WTC11 (cell line): ENCODE measurements around the gene CLEC7A. TPM values are rescaled to one million over a fixed set of nuclear protein-coding genes. Genes with fewer than 3 reads are reported as not detected.

Source experiments
- ATAC-seq: fragments of 200-7000 bp; cut with Tn5 transposase; 2 replicates; pipeline ENCODE4 v1.10.0; 2021; ENCODE audit warnings: mild to moderate bottlenecking, moderate library complexity
- CTCF ChIA-PET: fragments of 300-600 bp; sonication (Branson Sonifier 250); formaldehyde crosslinking; loops from one replicate; lab custom pipeline; 2021; ENCODE audit warnings: antibody characterized with exemption; lab: Charles Lee
- POLR2A ChIA-PET: fragments of 350-600 bp; sonication (Branson Sonifier 250); formaldehyde crosslinking; loops from one replicate; lab custom pipeline; 2021; ENCODE audit warnings: antibody characterized with exemption; lab: Charles Lee
- DNase-seq: peaks from one replicate; pipeline ENCODE4 v3.0.0; 2021; ENCODE audit warnings: low spot score
- H3K27ac Mint-ChIP-seq: 2 replicates; pipeline ENCODE4 v1.8.0; 2021; ENCODE audit warnings: mixed read lengths
- H3K27me3 Mint-ChIP-seq: 2 replicates; pipeline ENCODE4 v1.8.0; 2021; ENCODE audit warnings: low read depth, mild to moderate bottlenecking, moderate library complexity, mixed read lengths
- H3K36me3 Mint-ChIP-seq: 2 replicates; pipeline ENCODE4 v1.8.0; 2021; ENCODE audit warnings: mixed read lengths
- H3K4me1 Mint-ChIP-seq: 2 replicates; pipeline ENCODE4 v1.8.0; 2022; ENCODE audit warnings: mixed read lengths
- H3K4me3 Mint-ChIP-seq: 2 replicates; pipeline ENCODE4 v1.8.0; 2021; ENCODE audit warnings: mild to moderate bottlenecking, moderate library complexity, mixed read lengths
- H3K9me3 Mint-ChIP-seq: 2 replicates; pipeline ENCODE4 v1.8.0; 2021; ENCODE audit warnings: mixed read lengths
- CBFB ChIP-seq: sonication (generic); formaldehyde crosslinking; IDR thresholded peaks from 2 replicates; pipeline ENCODE4 v1.8.1; 2022; ENCODE audit warnings: mild to moderate bottlenecking, low read depth, missing genetic modification reagents
- CDX4 ChIP-seq: fragments of 250-450 bp; sonication (Bioruptor Pico); IDR thresholded peaks from 2 replicates; pipeline ENCODE4 v1.9.0; 2021; ENCODE audit warnings: moderate library complexity, mild to moderate bottlenecking, inconsistent platforms, borderline replicate concordance
- E2F1 ChIP-seq: sonication (generic); formaldehyde crosslinking; IDR thresholded peaks from 2 replicates; pipeline ENCODE4 v1.8.0; 2022; ENCODE audit warnings: mild to moderate bottlenecking, missing genetic modification reagents
- EMX1 ChIP-seq: fragments of 250-450 bp; sonication (Bioruptor Pico); IDR thresholded peaks from 2 replicates; pipeline ENCODE4 v1.8.0; 2021; ENCODE audit warnings: mild to moderate bottlenecking
- FOXJ3 ChIP-seq: sonication (generic); formaldehyde crosslinking; IDR thresholded peaks from 2 replicates; pipeline ENCODE4 v1.9.0; 2021; ENCODE audit warnings: missing genetic modification reagents, mild to moderate bottlenecking, borderline replicate concordance
- GRHL2 ChIP-seq: fragments of 250-450 bp; sonication (Bioruptor Pico); IDR thresholded peaks from 2 replicates; pipeline ENCODE4 v1.8.0; 2022; ENCODE audit warnings: mild to moderate bottlenecking, moderate library complexity; ENCODE audit not compliant: insufficient replicate concordance, severe bottlenecking
- HMGA2 ChIP-seq: fragments of 250-450 bp; sonication (Bioruptor Pico); IDR thresholded peaks from 2 replicates; pipeline ENCODE4 v1.4.0; 2021; ENCODE audit warnings: mild to moderate bottlenecking, moderate library complexity
- HMGXB4 ChIP-seq: sonication (generic); formaldehyde crosslinking; IDR thresholded peaks from 2 replicates; pipeline ENCODE4 v1.8.1; 2023; ENCODE audit warnings: mild to moderate bottlenecking, moderate library complexity, missing genetic modification reagents
- IRF2 ChIP-seq: sonication (generic); formaldehyde crosslinking; IDR thresholded peaks from 2 replicates; pipeline ENCODE4 v1.8.0; 2022; ENCODE audit warnings: low read depth, missing genetic modification reagents, borderline replicate concordance
- KAT7 ChIP-seq: sonication (generic); formaldehyde crosslinking; IDR thresholded peaks from 2 replicates; pipeline ENCODE4 v1.8.1; 2023; ENCODE audit warnings: missing genetic modification reagents, mild to moderate bottlenecking, borderline replicate concordance
- MAX ChIP-seq: sonication (generic); formaldehyde crosslinking; IDR thresholded peaks from 2 replicates; pipeline ENCODE4 v1.8.0; 2022; ENCODE audit warnings: mild to moderate bottlenecking, missing genetic modification reagents
- MLX ChIP-seq: sonication (generic); formaldehyde crosslinking; IDR thresholded peaks from 2 replicates; pipeline ENCODE4 v1.8.1; 2023; ENCODE audit warnings: mild to moderate bottlenecking, missing genetic modification reagents, moderate library complexity
- MYBL2 ChIP-seq: sonication (generic); formaldehyde crosslinking; IDR thresholded peaks from 2 replicates; pipeline ENCODE4 v1.8.1; 2023; ENCODE audit warnings: mild to moderate bottlenecking, moderate library complexity, missing genetic modification reagents
- NFYB ChIP-seq: sonication (generic); formaldehyde crosslinking; conservative IDR thresholded peaks from 2 replicates; pipeline ENCODE4 v1.8.0; 2022; ENCODE audit warnings: low read depth, missing genetic modification reagents
- NR1H2 ChIP-seq: sonication (generic); formaldehyde crosslinking; IDR thresholded peaks from 2 replicates; pipeline ENCODE4 v1.9.0; 2021; ENCODE audit warnings: mild to moderate bottlenecking, moderate library complexity, missing genetic modification reagents
- NR3C1 ChIP-seq: sonication (generic); formaldehyde crosslinking; conservative IDR thresholded peaks from 2 replicates; pipeline ENCODE4 v1.8.1; 2023; ENCODE audit warnings: low read depth, mild to moderate bottlenecking, missing genetic modification reagents
- PRRX2 ChIP-seq: fragments of 250-450 bp; sonication (Bioruptor Pico); IDR thresholded peaks from 2 replicates; pipeline ENCODE4 v1.8.0; 2021; ENCODE audit warnings: mild to moderate bottlenecking
- RORB ChIP-seq: fragments of 250-450 bp; sonication (Bioruptor Pico); IDR thresholded peaks from 2 replicates; pipeline ENCODE4 v1.9.0; 2021; ENCODE audit warnings: mild to moderate bottlenecking
- SMAD3 ChIP-seq: sonication (generic); formaldehyde crosslinking; IDR thresholded peaks from 2 replicates; pipeline ENCODE4 v1.8.0; 2022; ENCODE audit warnings: missing genetic modification reagents, mild to moderate bottlenecking, borderline replicate concordance
- SP1 ChIP-seq: sonication (generic); formaldehyde crosslinking; conservative IDR thresholded peaks from 2 replicates; pipeline ENCODE4 v1.8.1; 2022; ENCODE audit warnings: missing genetic modification reagents
- TCF7 ChIP-seq: sonication (generic); formaldehyde crosslinking; IDR thresholded peaks from 2 replicates; pipeline ENCODE4 v1.8.0; 2022; ENCODE audit warnings: mild to moderate bottlenecking, low read depth, missing genetic modification reagents, moderate library complexity
- TEAD4 ChIP-seq: sonication (generic); formaldehyde crosslinking; IDR thresholded peaks from 2 replicates; pipeline ENCODE4 v1.8.0; 2022; ENCODE audit warnings: mild to moderate bottlenecking, missing genetic modification reagents
- TP53 ChIP-seq: sonication (generic); formaldehyde crosslinking; IDR thresholded peaks from 2 replicates; pipeline ENCODE4 v1.8.1; 2023; ENCODE audit warnings: mild to moderate bottlenecking, missing genetic modification reagents
- USF2 ChIP-seq: sonication (generic); formaldehyde crosslinking; IDR thresholded peaks from 2 replicates; pipeline ENCODE4 v1.8.1; 2023; ENCODE audit warnings: mild to moderate bottlenecking, missing genetic modification reagents, moderate library complexity
- ZMAT4 ChIP-seq: fragments of 250-450 bp; sonication (Bioruptor Pico); IDR thresholded peaks from 2 replicates; pipeline ENCODE4 v1.9.0; 2021; ENCODE audit warnings: mild to moderate bottlenecking
- ZNF263 ChIP-seq: sonication (generic); formaldehyde crosslinking; IDR thresholded peaks from 2 replicates; pipeline ENCODE4 v1.8.1; 2022; ENCODE audit warnings: low read depth, mild to moderate bottlenecking, moderate library complexity, missing genetic modification reagents
- ZNF416 ChIP-seq: fragments of 250-450 bp; sonication (Bioruptor Pico); IDR thresholded peaks from 2 replicates; pipeline ENCODE4 v1.9.0; 2021; ENCODE audit warnings: mild to moderate bottlenecking, inconsistent platforms
- total RNA-seq: library from RNA; stranded (reverse); gene quantifications from 3 replicates; pipeline ENCODE4 v1.2.3, GENCODE V29; 2021

CLEC7A gene
- total RNA-seq, 1 experiment from 2014 or later = 0.48 TPM

GRCh38 chr12:10119066-10119465 is 10.9 kb downstream of the CLEC7A start:
- no peaks in the 10 kb centered on the region for H3K36me3 Mint-ChIP-seq
- H3K9me3 Mint-ChIP-seq = peaks cover 5% of the 10 kb centered on the region; the same call in 1 of the 2 replicates
- H3K27me3 Mint-ChIP-seq = no peaks in the 10 kb centered on the region
- H3K4me1 Mint-ChIP-seq = no peaks in the 10 kb centered on the region
- no peak for ATAC-seq
- no peak overlapping the region for H3K4me3 Mint-ChIP-seq
- H3K27ac Mint-ChIP-seq = no peak overlapping the region
- ChIA-PET CTCF (interaction anchor here (1.4 kb wide), 1 partner anchor 34 kb away, joined by 3 read pairs; no protein-coding TSS in a partner anchor), POLR2A (no interaction called here)
- no peak for DNase-seq
- no peak for TF ChIP-seq CDX4
- TF ChIP-seq MYBL2 (CRISPR knock-in tag) = no peak
- TF ChIP-seq TCF7 (CRISPR knock-in tag) = no peak

- no peaks in the 10 kb centered on the region for H3K4me1 Mint-ChIP-seq
- H3K4me3 Mint-ChIP-seq = no peak overlapping the region
- TF ChIP-seq PRRX2 (CRISPR knock-in tag) = no peak
- TF ChIP-seq HMGXB4 (CRISPR knock-in tag) = no peak
- TF ChIP-seq EMX1 (CRISPR knock-in tag) = no peak
- no peak for TF ChIP-seq SMAD3 (CRISPR knock-in tag)
- no peak for TF ChIP-seq HMGA2 (CRISPR knock-in tag)
- no peak for TF ChIP-seq MAX (CRISPR knock-in tag)
- no peak for TF ChIP-seq NFYB (CRISPR knock-in tag)
- no peak for TF ChIP-seq MLX (CRISPR knock-in tag)
- TF ChIP-seq NR3C1 = no peak
- TF ChIP-seq ZNF416 (CRISPR knock-in tag) = no peak
- no peak for TF ChIP-seq ZNF263 (CRISPR knock-in tag)
- no peak for TF ChIP-seq GRHL2
- no peak for TF ChIP-seq IRF2 (CRISPR knock-in tag)
- TF ChIP-seq NR1H2 = no peak
- TF ChIP-seq, all 79 proteins: peak for 0
- Mint-ChIP-seq H3K36me3 (peaks cover under 1% of the 10 kb centered on the region; the same call in 1 of the 2 replicates), H3K9me3 (peaks cover 10% of the 10 kb centered on the region), H3K27ac (no peak overlapping the region), H3K27me3 (no peaks in the 10 kb centered on the region)
- no peak for DNase-seq
- CTCF ChIA-PET = interaction anchor here (0.7 kb wide), 1 partner anchor 176 kb away, joined by 3 read pairs; no protein-coding TSS in a partner anchor
- no peak for ATAC-seq
- POLR2A ChIA-PET = no interaction called here
Observed at GRCh38 chr12:10115890-10116289, 14.1 kb downstream of the CLEC7A start.

DNA sequence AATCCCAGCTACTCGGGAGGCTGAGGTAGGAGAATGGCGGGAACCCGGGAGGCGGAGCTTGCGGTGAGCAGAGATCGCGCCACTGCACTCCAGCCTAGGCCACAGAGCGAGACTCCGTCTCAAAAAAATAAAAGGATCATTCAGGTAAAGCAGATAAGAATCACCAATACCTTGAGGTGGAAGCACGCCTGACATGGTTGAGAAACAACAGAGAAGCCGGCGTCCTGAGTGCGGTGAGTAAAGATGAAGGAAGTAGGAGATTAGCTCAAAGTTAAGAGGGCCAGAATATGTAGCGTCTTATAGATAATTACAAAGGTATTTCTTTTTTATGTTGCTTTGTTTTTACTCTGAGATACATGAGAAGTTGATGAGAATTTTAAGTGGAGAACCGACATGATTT is 14.7 kb downstream of the CLEC7A start:
- H3K4me3 Mint-ChIP-seq = no peak overlapping the region
- no peak overlapping the region for H3K27ac Mint-ChIP-seq
- H3K4me1 Mint-ChIP-seq = no peaks in the 10 kb centered on the region
- CTCF ChIA-PET = interaction anchor here (0.7 kb wide), 1 partner anchor 175 kb away, joined by 3 read pairs; no protein-coding TSS in a partner anchor
- POLR2A ChIA-PET = no interaction called here
- DNase-seq (no peak), ATAC-seq (no peak)
- peaks cover 14% of the 10 kb centered on the region for H3K9me3 Mint-ChIP-seq
- peaks cover 3% of the 10 kb centered on the region; the same call in 1 of the 2 replicates for H3K36me3 Mint-ChIP-seq
- TF ChIP-seq ZMAT4 (CRISPR knock-in tag) = no peak
- TF ChIP-seq USF2 (CRISPR knock-in tag) = no peak
- TF ChIP-seq RORB = no peak
- TF ChIP-seq TEAD4 = no peak
- TF ChIP-seq CBFB (CRISPR knock-in tag) = no peak
- no peak for TF ChIP-seq KAT7 (CRISPR knock-in tag)
- TF ChIP-seq SP1 (CRISPR knock-in tag) = no peak
- TF ChIP-seq FOXJ3 (CRISPR knock-in tag) = no peak
- TF ChIP-seq MYBL2 (CRISPR knock-in tag) = no peak
- TF ChIP-seq ZNF416 (CRISPR knock-in tag) = no peak
- TF ChIP-seq TP53 = no peak
- TF ChIP-seq E2F1 (CRISPR knock-in tag) = no peak
- no peaks in the 10 kb centered on the region for H3K27me3 Mint-ChIP-seq
